SK-N-SH (cell line): ENCODE results near the gene CETN3. TPM values are rescaled to one million over a fixed set of nuclear protein-coding genes. Genes with fewer than 3 reads are reported as not detected.
A peak's percentile ranks its signal among the peaks of the same experiment; 100 is the strongest.

ENCODE experiments used
- CTCF ChIA-PET: fragments of 300-600, 350-600 bp; formaldehyde crosslinking; extraction: SDS; loops from one replicate; lab custom pipeline; 2021; lab: Yijun Ruan, JAX
- POLR2A ChIA-PET: fragments of 350-600 bp; sonication (Branson Sonifier 250); formaldehyde crosslinking; extraction: SDS; loops from one replicate; lab custom pipeline; 2020; ENCODE audit warnings: antibody characterized with exemption, inconsistent platforms; lab: Yijun Ruan, JAX
- DNase-seq: peaks from one replicate; pipeline ENCODE4 v3.0.0; 2012
- H2AFZ ChIP-seq: fragments of 200-600 bp; sonication (generic); 2 replicates; pipeline ENCODE4 v1.8.1; 2016; ENCODE audit warnings: antibody characterized with exemption, mild to moderate bottlenecking, low read depth
- H3F3A ChIP-seq: fragments of 200-600 bp; sonication (generic); replicated peaks from 2 replicates; pipeline ENCODE3; 2016; ENCODE audit warnings: antibody characterized with exemption, mild to moderate bottlenecking; ENCODE audit not compliant: insufficient read depth
- H3K27ac ChIP-seq, 2 experiments: fragments of 200-500 bp in 1 of 2; fragments of 200-600 bp in 1 of 2; sonication (Bioruptor generic) in 1 of 2; sonication (generic), shearing (Covaris generic) in 1 of 2; 2 replicates each; pipeline versions ENCODE4 v1.5.1 to v1.6.1; 2014 to 2016; ENCODE audit warnings: low read depth in 2 of 2, inconsistent platforms in 1 of 2, low read length in 1 of 2, mild to moderate bottlenecking in 1 of 2, mixed read lengths in 1 of 2
- H3K27me3 ChIP-seq: fragments of 200-600 bp; sonication (generic), shearing (Covaris generic); 2 replicates; pipeline ENCODE4 v1.6.1; 2016; ENCODE audit warnings: mixed run types; ENCODE audit not compliant: insufficient read depth
- H3K36me3 ChIP-seq, 2 experiments: fragments of 200-500 bp in 1 of 2; fragments of 200-600 bp in 1 of 2; sonication (Bioruptor generic) in 1 of 2; sonication (generic) in 1 of 2; replicated peaks in 1 of 2; 2 replicates each; pipeline versions ENCODE3 to v1.5.1; 2014 to 2016; ENCODE audit warnings: low read length in 1 of 2, mild to moderate bottlenecking in 1 of 2; ENCODE audit not compliant: insufficient read depth in 2 of 2, control insufficient read depth in 1 of 2
- H3K4me1 ChIP-seq, 2 experiments: fragments of 200-500 bp in 1 of 2; fragments of 200-600 bp in 1 of 2; sonication (Bioruptor generic) in 1 of 2; sonication (generic), shearing (Covaris generic) in 1 of 2; 2 replicates each; pipeline versions ENCODE4 v1.5.1 to v1.6.1; 2014 to 2016; ENCODE audit warnings: low read depth in 1 of 2, low read length in 1 of 2, mixed run types in 1 of 2; ENCODE audit not compliant: insufficient read depth in 2 of 2, control insufficient read depth in 1 of 2
- H3K4me2 ChIP-seq: fragments of 200-600 bp; sonication (generic), shearing (Covaris generic); 2 replicates; pipeline ENCODE4 v1.6.1; 2017; ENCODE audit warnings: mixed run types
- H3K4me3 ChIP-seq, 2 experiments: fragments of 200-500 bp in 1 of 2; fragments of 200-600 bp in 1 of 2; sonication (Bioruptor generic) in 1 of 2; sonication (generic), shearing (Covaris generic) in 1 of 2; 2 replicates each; pipeline versions ENCODE4 v1.5.1 to v1.8.1; 2014 to 2016; ENCODE audit warnings: low read depth in 2 of 2, inconsistent platforms in 1 of 2, low read length in 1 of 2, mild to moderate bottlenecking in 1 of 2, mixed read lengths in 1 of 2, moderate library complexity in 1 of 2
- H3K79me2 ChIP-seq: fragments of 200-600 bp; sonication (generic); 2 replicates; pipeline ENCODE4 v1.8.1; 2017; ENCODE audit warnings: mild to moderate bottlenecking; ENCODE audit not compliant: insufficient read depth
- H3K9ac ChIP-seq: fragments of 200-600 bp; sonication (generic); 2 replicates; pipeline ENCODE4 v1.6.1; 2017; ENCODE audit warnings: mixed run types
- H3K9me2 ChIP-seq: fragments of 200-600 bp; sonication (generic); 2 replicates; pipeline ENCODE4 v1.6.1; 2017; ENCODE audit warnings: mixed run types
- H3K9me3 ChIP-seq: fragments of 200-600 bp; sonication (generic); 2 replicates; pipeline ENCODE4 v1.6.1; 2017; ENCODE audit warnings: mixed run types, mild to moderate bottlenecking, moderate library complexity
- H4K20me1 ChIP-seq: fragments of 200-600 bp; sonication (generic); 2 replicates; pipeline ENCODE4 v1.6.1; 2017; ENCODE audit warnings: mild to moderate bottlenecking, mixed run types; ENCODE audit not compliant: insufficient read depth
- CHD2 ChIP-seq: fragments of 150-350 bp; IDR thresholded peaks from 2 replicates; pipeline ENCODE4 v1.6.1; 2018; ENCODE audit warnings: low read length; ENCODE audit not compliant: partially characterized antibody
- CTCF ChIP-seq: fragments of 200-600 bp; sonication (generic); IDR thresholded peaks from 2 replicates; pipeline ENCODE4 v1.6.1; 2017; ENCODE audit warnings: antibody characterized with exemption, mild to moderate bottlenecking, moderate library complexity
- ELF1 ChIP-seq: IDR thresholded peaks from 2 replicates; pipeline ENCODE4 v1.4.0; 2012
- EP300 ChIP-seq, 2 experiments: IDR thresholded peaks; 2 replicates each; pipeline versions ENCODE4 v1.4.0 to v1.6.1; 2012; ENCODE audit warnings: borderline replicate concordance in 1 of 2, low read depth in 1 of 2, low read length in 1 of 2
- EZH2phosphoT487 ChIP-seq: fragments of 200-600 bp; sonication (generic); IDR thresholded peaks from 2 replicates; pipeline ENCODE4 v1.6.1; 2017; ENCODE audit warnings: low read depth, mixed run types, mild to moderate bottlenecking, antibody characterized with exemption, moderate library complexity, borderline replicate concordance
- FOSL2 ChIP-seq: IDR thresholded peaks from 2 replicates; pipeline ENCODE4 v1.4.0; 2012; ENCODE audit warnings: low read depth, mild to moderate bottlenecking, moderate library complexity, borderline replicate concordance
- FOXJ3 ChIP-seq: sonication (generic); formaldehyde crosslinking; IDR thresholded peaks from 2 replicates; pipeline ENCODE4 v1.5.1; 2020; ENCODE audit warnings: mild to moderate bottlenecking, missing genetic modification reagents
- FOXM1 ChIP-seq: IDR thresholded peaks from 2 replicates; pipeline ENCODE4 v1.4.0; 2012; ENCODE audit warnings: low read depth, mild to moderate bottlenecking
- GABPA ChIP-seq: IDR thresholded peaks from 2 replicates; pipeline ENCODE4 v1.4.0; 2012; ENCODE audit warnings: low read depth, mild to moderate bottlenecking
- GATA2 ChIP-seq: sonication (generic); formaldehyde crosslinking; IDR thresholded peaks from 2 replicates; pipeline ENCODE4 v1.5.0; 2020; ENCODE audit warnings: mild to moderate bottlenecking, missing genetic modification reagents
- JUND ChIP-seq: IDR thresholded peaks from 2 replicates; pipeline ENCODE4 v1.4.0; 2012
- MXI1 ChIP-seq: IDR thresholded peaks from 2 replicates; pipeline ENCODE4 v1.6.1; 2012; ENCODE audit warnings: mild to moderate bottlenecking, low read depth, low read length, improper control_type of control experiment
- NFIC ChIP-seq: IDR thresholded peaks from 2 replicates; pipeline ENCODE4 v1.4.0; 2012; ENCODE audit warnings: borderline replicate concordance
- NRF1 ChIP-seq: IDR thresholded peaks from 2 replicates; pipeline ENCODE4 v1.6.1; 2012; ENCODE audit warnings: low read depth, mild to moderate bottlenecking, low read length
- RAD21 ChIP-seq: IDR thresholded peaks from 2 replicates; pipeline ENCODE4 v1.6.1; 2012; ENCODE audit warnings: mild to moderate bottlenecking, low read length
- RCOR1 ChIP-seq: fragments of 150-350 bp; IDR thresholded peaks from 2 replicates; pipeline ENCODE4 v1.6.1; 2017; ENCODE audit warnings: antibody characterized with exemption, low read length
- REST ChIP-seq: IDR thresholded peaks from 2 replicates; pipeline ENCODE4 v1.6.1; 2012; ENCODE audit warnings: mild to moderate bottlenecking, low read depth, low read length, moderate library complexity
- TAF1 ChIP-seq: IDR thresholded peaks from 2 replicates; pipeline ENCODE4 v1.6.1; 2012; ENCODE audit warnings: low read depth, mild to moderate bottlenecking, low read length, moderate library complexity, borderline replicate concordance
- TCF12 ChIP-seq: IDR thresholded peaks from 2 replicates; pipeline ENCODE4 v1.4.0; 2012
- TEAD4 ChIP-seq: IDR thresholded peaks from 2 replicates; pipeline ENCODE4 v1.4.0; 2012; ENCODE audit warnings: mild to moderate bottlenecking, borderline replicate concordance; ENCODE audit not compliant: insufficient read depth
- YY1 ChIP-seq: IDR thresholded peaks from 2 replicates; pipeline ENCODE4 v1.4.0; 2012; ENCODE audit warnings: low read depth, mild to moderate bottlenecking
- WGBS: methylation state at CpG from one replicate; pipeline ENCODE4 v1.1.6; 2017; ENCODE audit warnings: low lambda C conversion rate; 5-methylcytosine and 5-hydroxymethylcytosine counted together
- polyA plus RNA-seq, 3 experiments: library from polyadenylated mRNA; depleted of rRNA; stranded (reverse); fragments of >200 nt; gene quantifications; 2 replicates each; pipeline ENCODE4 v1.2.3, GENCODE V29; 2012
- TF ChIP-seq, protein P1 (sequence below): IDR thresholded peaks from 2 replicates; pipeline ENCODE4; 2012

Gene CETN3
- polyA plus RNA-seq, 1 of the 3 experiments (the other 2 are of a cell fraction) = 3.6 TPM

DNA sequence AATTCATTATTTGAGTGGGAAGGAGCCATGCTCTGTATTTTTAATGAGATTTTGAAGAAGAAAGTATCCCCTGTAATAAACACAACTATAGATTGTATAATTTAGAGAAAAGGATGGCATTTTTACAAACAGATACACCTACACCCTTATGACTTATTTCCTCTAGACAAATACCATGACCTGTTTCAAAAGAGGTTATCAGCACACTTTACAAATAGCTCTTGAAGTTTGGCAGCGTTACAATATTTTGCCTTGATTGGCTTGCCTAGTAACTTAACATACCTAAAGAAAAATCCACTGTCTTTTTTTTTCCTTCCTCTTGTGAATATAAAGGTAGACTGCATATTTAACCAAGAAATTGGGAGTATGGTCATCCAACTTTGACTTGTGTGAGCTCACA is 28.5 kb upstream of the CETN3 start:
- CTCF ChIA-PET = interaction anchor here (0.6 to 6.1 kb wide), 12 partner anchors 11 to 1711 kb away, joined by 3 to 32 read pairs (median 4); partner anchors contain the start of gene LYSMD3

GRCh38 chr5:90437663-90438062 is 28.1 kb upstream of the CETN3 start:
- no peak overlapping the region for H3K4me2 ChIP-seq
- H3K36me3 ChIP-seq = no peaks in the 10 kb centered on the region
- TF ChIP-seq GATA2 (CRISPR knock-in tag) (peak; percentile 68), EP300 (IDR thresholded peaks at IDR 0.05; ENCODE audit: borderline replicate concordance in 1 of 2, low read depth in 1 of 2, low read length in 1 of 2) (peak in 1 of 2 experiments; percentile 84; a peak in 2 of 4 replicates), CTCF (no peak), JUND (no peak), NFIC (no peak), MXI1 (no peak), TEAD4 (no peak), TAF1 (no peak), REST (no peak), YY1 (no peak), RCOR1 (peak; percentile 89), FOXJ3 (CRISPR knock-in tag) (no peak), TCF12 (peak; percentile 39; the same call in 1 of the 2 replicates), FOXM1 (no peak), ELF1 (no peak), CHD2 (peak; percentile 43)
- TF ChIP-seq, all 33 proteins: peak for 5
- no peak overlapping the region for H2AFZ ChIP-seq
- H3F3A ChIP-seq = no peaks in the 10 kb centered on the region
- POLR2A ChIA-PET = no interaction called here
- H3K9ac ChIP-seq = no peak overlapping the region
- H3K4me1 ChIP-seq = peaks cover 0 to 10% of the 10 kb centered on the region in 2 experiments; a peak in 2 of 4 replicates
- H3K79me2 ChIP-seq = no peaks in the 10 kb centered on the region
- DNase-seq = peak; percentile 20
- H3K27me3 ChIP-seq = no peaks in the 10 kb centered on the region
- no peaks in the 10 kb centered on the region for H3K9me2 ChIP-seq
- H3K9me3 ChIP-seq = no peaks in the 10 kb centered on the region
- H3K27ac ChIP-seq = no peak overlapping the region
- H4K20me1 ChIP-seq = no peaks in the 10 kb centered on the region
- CTCF ChIA-PET = interaction anchor here (0.6 to 6.1 kb wide), 10 partner anchors 10 to 1710 kb away, joined by 3 to 32 read pairs (median 4); partner anchors contain the start of gene LYSMD3
- no peak overlapping the region for H3K4me3 ChIP-seq

More for the DNA sequence above, 28.5 kb upstream of the CETN3 start:
- Histone ChIP-seq H3K4me1 (peaks cover 0 to 10% of the 10 kb centered on the region in 2 experiments; a peak in 2 of 4 replicates), H3K9ac (no peak overlapping the region), H4K20me1 (no peaks in the 10 kb centered on the region), H3K9me3 (no peaks in the 10 kb centered on the region), H3K36me3 (no peaks in the 10 kb centered on the region), H3K27ac (no peak overlapping the region), H3K9me2 (no peaks in the 10 kb centered on the region)
- POLR2A ChIA-PET = no interaction called here
- no peak for DNase-seq
- WGBS = 4% methylated on average over 1 of the region's 1 CpG
- TF ChIP-seq MXI1 (no peak), RAD21 (no peak), YY1 (no peak), NRF1 (no peak), NFIC (no peak), RCOR1 (no peak), TCF12 (no peak), EZH2phosphoT487 (no peak), FOSL2 (no peak), GABPA (no peak)
- TF ChIP-seq, protein P1, sequence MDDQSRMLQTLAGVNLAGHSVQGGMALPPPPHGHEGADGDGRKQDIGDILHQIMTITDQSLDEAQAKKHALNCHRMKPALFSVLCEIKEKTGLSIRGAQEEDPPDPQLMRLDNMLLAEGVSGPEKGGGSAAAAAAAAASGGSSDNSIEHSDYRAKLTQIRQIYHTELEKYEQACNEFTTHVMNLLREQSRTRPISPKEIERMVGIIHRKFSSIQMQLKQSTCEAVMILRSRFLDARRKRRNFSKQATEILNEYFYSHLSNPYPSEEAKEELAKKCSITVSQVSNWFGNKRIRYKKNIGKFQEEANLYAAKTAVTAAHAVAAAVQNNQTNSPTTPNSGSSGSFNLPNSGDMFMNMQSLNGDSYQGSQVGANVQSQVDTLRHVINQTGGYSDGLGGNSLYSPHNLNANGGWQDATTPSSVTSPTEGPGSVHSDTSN = no peak
- TF ChIP-seq, all 33 proteins: peak for 0
- H3K4me3 ChIP-seq = no peak overlapping the region
- H2AFZ ChIP-seq = no peak overlapping the region
- no peaks in the 10 kb centered on the region for H3K27me3 ChIP-seq
- no peaks in the 10 kb centered on the region for H3K79me2 ChIP-seq
- no peaks in the 10 kb centered on the region for H3F3A ChIP-seq
- H3K4me2 ChIP-seq = no peak overlapping the region
